Tibial nerve (tissue), 4 donors: Measurements from ENCODE around the gene ZMYND15.

Source experiments
- EP300 ChIP-seq, 2 donors: sonication (generic); formaldehyde crosslinking; IDR thresholded peaks; one replicate each; pipeline ENCODE4 v1.6.1; 2017; ENCODE audit warnings: antibody characterized with exemption in 2 of 2, mild to moderate bottlenecking in 1 of 2
- POLR2A ChIP-seq, 2 donors: fragments of 450-650 bp; IDR thresholded peaks; one replicate each; pipeline ENCODE4 v1.6.1; 2017; ENCODE audit warnings: antibody characterized with exemption in 2 of 2, mild to moderate bottlenecking in 2 of 2, moderate library complexity in 2 of 2
- TF ChIP-seq, protein P1 (sequence below), 5 experiments: fragments of 200-600 bp in 3 of 5; fragments of 450-650 bp in 2 of 5; sonication (generic) in 3 of 5; IDR thresholded peaks; one replicate each; pipeline ENCODE4 v1.5.1; 2016 to 2019; ENCODE audit warnings: antibody characterized with exemption in 5 of 5, mild to moderate bottlenecking in 3 of 5, moderate library complexity in 2 of 5

DNA sequence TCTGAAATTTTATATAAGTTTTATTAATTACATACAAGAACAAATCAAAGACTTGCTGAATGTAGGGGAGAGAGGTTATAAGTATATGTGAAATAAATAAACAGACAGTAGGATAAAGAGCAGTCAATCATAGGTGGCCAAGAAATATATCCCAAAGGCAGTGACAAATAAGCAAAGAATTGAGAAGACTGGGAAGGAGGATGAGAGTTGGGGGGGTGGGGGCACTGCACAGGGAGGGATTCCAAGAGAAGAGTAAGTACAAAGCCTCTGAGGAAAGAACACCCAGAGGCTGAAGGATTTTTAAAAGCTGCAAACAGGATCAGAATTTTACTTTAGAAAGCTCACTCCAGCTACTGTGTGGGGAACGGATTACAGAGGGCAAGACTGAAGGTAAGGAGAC, 38.5 kb upstream of the ZMYND15 start:
- TF ChIP-seq, protein P1, sequence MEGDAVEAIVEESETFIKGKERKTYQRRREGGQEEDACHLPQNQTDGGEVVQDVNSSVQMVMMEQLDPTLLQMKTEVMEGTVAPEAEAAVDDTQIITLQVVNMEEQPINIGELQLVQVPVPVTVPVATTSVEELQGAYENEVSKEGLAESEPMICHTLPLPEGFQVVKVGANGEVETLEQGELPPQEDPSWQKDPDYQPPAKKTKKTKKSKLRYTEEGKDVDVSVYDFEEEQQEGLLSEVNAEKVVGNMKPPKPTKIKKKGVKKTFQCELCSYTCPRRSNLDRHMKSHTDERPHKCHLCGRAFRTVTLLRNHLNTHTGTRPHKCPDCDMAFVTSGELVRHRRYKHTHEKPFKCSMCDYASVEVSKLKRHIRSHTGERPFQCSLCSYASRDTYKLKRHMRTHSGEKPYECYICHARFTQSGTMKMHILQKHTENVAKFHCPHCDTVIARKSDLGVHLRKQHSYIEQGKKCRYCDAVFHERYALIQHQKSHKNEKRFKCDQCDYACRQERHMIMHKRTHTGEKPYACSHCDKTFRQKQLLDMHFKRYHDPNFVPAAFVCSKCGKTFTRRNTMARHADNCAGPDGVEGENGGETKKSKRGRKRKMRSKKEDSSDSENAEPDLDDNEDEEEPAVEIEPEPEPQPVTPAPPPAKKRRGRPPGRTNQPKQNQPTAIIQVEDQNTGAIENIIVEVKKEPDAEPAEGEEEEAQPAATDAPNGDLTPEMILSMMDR (IDR thresholded peaks at IDR 0.05), result no peak
- no peak for TF ChIP-seq POLR2A (IDR thresholded peaks at IDR 0.05)
- TF ChIP-seq EP300 (IDR thresholded peaks at IDR 0.05), result no peak
